Activated naive CD8-positive, alpha-beta T cell treated with anti-CD3 and anti-CD28 coated beads for 36 hours (primary cell): ENCODE measurements around the gene LBHD2. TPM values are rescaled to one million over a fixed set of nuclear protein-coding genes. Genes with fewer than 3 reads are reported as not detected.

Experiments used
- DNase-seq: peaks from one replicate; pipeline ENCODE4 v3.0.0; 2021
- H3K27ac Mint-ChIP-seq: one replicate; pipeline ENCODE4 v1.8.0; 2022; ENCODE audit warnings: mild to moderate bottlenecking, moderate library complexity, mixed read lengths
- H3K27me3 Mint-ChIP-seq: one replicate; pipeline ENCODE4 v1.8.0; 2022; ENCODE audit warnings: mild to moderate bottlenecking, mixed read lengths
- H3K36me3 Mint-ChIP-seq: one replicate; pipeline ENCODE4 v1.8.0; 2021; ENCODE audit warnings: mild to moderate bottlenecking, mixed read lengths
- H3K4me1 Mint-ChIP-seq: one replicate; pipeline ENCODE4 v1.8.0; 2021; ENCODE audit warnings: mixed read lengths
- H3K4me3 Mint-ChIP-seq: one replicate; pipeline ENCODE4 v1.8.0; 2022; ENCODE audit warnings: mild to moderate bottlenecking, moderate library complexity, mixed read lengths
- H3K9me3 Mint-ChIP-seq: one replicate; pipeline ENCODE4 v1.8.0; 2022; ENCODE audit warnings: mixed read lengths
- total RNA-seq, 2 experiments: library from RNA; stranded (reverse); gene quantifications; one replicate each; pipeline ENCODE4 v1.2.3, GENCODE V29; 2021

LBHD2 gene
- total RNA-seq, 2 experiments from 2014 or later: not detected

DNA sequence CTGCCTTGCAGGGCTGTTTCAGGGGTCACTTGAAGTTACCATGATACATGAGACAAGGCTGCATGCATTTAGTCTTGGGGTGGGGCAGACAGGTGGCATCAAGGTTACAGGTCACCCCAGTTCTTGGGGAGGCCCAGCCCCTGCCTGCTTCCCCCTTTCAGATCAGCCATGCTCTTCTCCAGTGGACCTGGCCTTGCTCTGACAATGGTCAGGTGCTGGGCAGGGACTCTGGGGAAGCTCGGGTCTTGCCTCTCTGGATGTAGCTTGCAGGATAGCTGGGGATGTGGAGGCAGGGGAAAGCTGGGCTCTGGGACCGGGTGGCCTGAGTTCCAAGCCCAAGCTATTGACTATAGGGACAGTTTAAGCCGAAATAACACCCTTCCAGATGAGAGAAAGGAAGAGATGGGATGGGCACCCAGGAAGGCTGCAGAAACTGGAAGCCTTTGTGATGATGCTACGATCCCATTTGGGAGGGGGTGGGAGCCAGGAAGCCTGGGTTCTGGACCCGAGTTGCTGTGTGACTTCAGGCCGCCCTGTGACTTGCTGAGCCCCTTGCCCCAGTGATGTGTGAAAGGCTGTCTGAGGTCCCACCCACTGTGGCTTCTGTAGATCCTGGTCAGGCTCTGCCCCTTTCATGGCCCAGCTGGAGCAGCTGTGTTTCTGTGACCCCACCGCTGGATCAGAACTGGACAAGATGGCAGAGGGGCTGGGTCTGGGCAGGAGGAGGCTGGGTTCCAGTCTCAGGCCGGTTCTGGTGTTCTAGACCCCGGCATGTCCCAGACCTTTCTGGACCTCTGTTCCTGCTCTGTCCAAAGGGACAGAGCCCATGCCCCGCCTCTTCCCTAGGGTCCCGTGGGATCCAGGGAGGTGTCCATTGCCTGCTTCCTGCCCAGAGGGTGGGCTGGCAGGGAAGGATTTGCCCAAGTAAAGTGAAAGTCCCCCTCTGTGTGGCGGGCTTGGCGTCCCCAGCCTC, 41.4 kb downstream of the LBHD2 start:
- no peak for DNase-seq
- H3K9me3 Mint-ChIP-seq: no peaks in the 10 kb centered on the region
- H3K4me3 Mint-ChIP-seq: no peak overlapping the region
- no peak overlapping the region for H3K27ac Mint-ChIP-seq
- no peaks in the 10 kb centered on the region for H3K36me3 Mint-ChIP-seq
- no peaks in the 10 kb centered on the region for H3K4me1 Mint-ChIP-seq
- H3K27me3 Mint-ChIP-seq: peaks cover 34% of the 10 kb centered on the region

DNA sequence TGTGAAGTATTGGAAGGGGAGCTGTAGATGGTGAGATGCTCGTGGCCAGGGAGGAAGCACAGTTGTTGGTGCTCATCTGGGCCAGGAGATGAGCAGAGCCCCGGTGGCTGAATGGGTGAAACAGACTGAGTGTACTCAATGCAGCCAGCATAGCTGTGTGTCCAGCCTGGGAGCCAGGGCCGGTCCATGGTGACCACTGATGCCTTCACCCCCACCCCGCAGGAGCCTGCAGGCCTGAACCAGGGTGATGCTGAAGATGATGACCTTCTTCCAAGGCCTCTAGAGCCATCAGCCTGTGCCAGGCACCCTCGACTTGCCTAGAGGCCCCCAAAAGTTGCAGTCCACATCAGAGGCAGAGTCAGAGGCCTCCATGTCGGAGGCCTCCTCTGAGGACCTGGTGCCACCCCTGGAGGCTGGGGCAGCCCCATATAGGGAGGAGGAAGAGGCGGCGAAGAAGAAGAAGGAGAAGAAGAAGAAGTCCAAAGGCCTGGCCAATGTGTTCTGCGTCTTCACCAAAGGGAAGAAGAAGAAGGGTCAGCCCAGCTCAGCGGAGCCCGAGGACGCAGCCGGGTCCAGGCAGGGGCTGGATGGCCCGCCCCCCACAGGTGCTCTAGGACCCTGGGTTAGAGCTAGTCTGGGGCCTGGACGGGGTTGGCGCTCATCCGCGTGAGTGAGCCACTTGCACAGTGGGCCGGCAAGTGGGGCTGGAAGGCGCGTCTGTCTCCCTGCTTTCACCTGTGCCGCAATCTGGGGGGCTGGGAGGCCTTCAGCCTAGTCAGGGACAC, 42.3 kb downstream of the LBHD2 start:
- H3K27me3 Mint-ChIP-seq: peaks cover 25% of the 10 kb centered on the region
- no peaks in the 10 kb centered on the region for H3K36me3 Mint-ChIP-seq
- no peaks in the 10 kb centered on the region for H3K9me3 Mint-ChIP-seq
- H3K27ac Mint-ChIP-seq: no peak overlapping the region
- no peaks in the 10 kb centered on the region for H3K4me1 Mint-ChIP-seq
- H3K4me3 Mint-ChIP-seq: no peak overlapping the region
- DNase-seq: no peak

DNA sequence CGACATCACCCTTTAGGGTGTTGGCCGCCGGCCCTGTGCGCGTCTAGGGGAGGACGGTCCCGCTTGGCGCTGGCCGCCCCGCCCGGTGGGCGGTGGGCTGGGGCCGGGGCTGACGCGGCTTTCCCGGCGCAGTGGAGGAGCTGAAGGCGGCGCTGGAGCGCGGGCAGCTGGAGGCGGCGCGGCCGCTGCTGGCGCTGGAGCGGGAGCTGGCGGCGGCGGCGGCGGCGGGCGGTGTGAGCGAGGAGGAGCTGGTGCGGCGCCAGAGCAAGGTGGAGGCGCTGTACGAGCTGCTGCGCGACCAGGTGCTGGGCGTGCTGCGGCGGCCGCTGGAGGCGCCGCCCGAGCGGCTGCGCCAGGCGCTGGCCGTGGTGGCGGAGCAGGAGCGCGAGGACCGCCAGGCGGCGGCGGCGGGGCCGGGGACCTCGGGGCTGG, 42.9 kb downstream of the LBHD2 start:
- Mint-ChIP-seq H3K4me3 (no peak overlapping the region), H3K36me3 (no peaks in the 10 kb centered on the region), H3K9me3 (no peaks in the 10 kb centered on the region), H3K27ac (no peak overlapping the region), H3K27me3 (peaks cover 20% of the 10 kb centered on the region), H3K4me1 (no peaks in the 10 kb centered on the region)
- DNase-seq: no peak

DNA sequence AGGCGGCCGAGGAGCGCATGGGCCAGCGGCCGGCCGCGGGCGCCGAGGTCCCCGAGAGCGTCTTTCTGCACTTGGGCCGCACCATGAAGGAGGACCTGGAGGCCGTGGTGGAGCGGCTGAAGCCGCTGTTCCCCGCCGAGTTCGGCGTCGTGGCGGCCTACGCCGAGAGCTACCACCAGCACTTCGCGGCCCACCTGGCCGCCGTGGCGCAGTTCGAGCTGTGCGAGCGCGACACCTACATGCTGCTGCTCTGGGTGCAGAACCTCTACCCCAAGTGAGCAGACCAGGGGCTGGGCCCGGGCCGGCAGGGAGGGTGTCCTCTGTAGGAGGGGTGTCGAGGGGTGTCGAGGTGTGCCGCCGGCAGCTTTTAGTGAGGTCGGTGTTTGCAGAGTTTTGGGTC, 43.3 kb downstream of the LBHD2 start:
- no peak overlapping the region for H3K4me3 Mint-ChIP-seq
- no peak for DNase-seq
- peaks cover 16% of the 10 kb centered on the region for H3K27me3 Mint-ChIP-seq
- no peak overlapping the region for H3K27ac Mint-ChIP-seq
- no peaks in the 10 kb centered on the region for H3K9me3 Mint-ChIP-seq
- H3K36me3 Mint-ChIP-seq: no peaks in the 10 kb centered on the region
- no peaks in the 10 kb centered on the region for H3K4me1 Mint-ChIP-seq

DNA sequence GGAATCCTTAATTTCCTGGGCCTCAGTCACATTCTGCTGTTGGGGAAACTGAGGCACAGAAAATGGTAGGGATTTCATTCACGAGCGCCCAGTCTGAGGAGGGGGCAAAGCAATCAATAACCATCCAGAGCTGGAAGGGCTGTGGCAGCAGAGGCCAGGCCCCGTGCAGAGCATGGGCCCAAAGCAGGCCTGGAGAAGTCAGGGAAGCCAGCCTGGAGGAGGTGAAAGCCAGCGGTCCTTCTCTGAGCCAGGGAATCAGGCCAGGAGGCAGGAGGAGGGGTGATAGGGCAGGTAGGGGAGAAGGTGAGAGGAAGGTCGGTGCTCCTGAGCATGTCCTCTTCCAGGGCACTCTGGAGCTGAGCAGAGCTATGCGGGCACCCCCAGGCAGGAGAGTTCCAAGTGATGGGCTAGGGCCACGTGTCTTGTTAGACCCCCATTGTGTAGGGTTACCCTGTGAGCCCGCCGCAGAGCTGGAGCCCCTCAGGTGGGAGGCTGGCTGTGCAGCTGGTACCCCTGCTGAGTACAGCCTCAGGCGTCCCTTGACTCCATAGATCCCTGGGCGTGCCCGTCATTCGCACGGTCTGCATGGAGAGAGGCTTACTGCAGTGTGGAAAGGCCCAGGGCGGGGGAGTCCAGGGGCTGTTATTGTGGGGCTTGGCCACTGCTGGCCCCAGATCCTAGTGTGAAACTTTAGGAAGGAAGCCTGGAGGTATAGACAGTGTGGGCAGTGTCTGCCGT, 44.0 kb downstream of the LBHD2 start:
- peaks cover 14% of the 10 kb centered on the region for H3K27me3 Mint-ChIP-seq
- no peaks in the 10 kb centered on the region for H3K9me3 Mint-ChIP-seq
- no peak overlapping the region for H3K27ac Mint-ChIP-seq
- H3K36me3 Mint-ChIP-seq: no peaks in the 10 kb centered on the region
- DNase-seq: no peak
- no peaks in the 10 kb centered on the region for H3K4me1 Mint-ChIP-seq
- no peak overlapping the region for H3K4me3 Mint-ChIP-seq

DNA sequence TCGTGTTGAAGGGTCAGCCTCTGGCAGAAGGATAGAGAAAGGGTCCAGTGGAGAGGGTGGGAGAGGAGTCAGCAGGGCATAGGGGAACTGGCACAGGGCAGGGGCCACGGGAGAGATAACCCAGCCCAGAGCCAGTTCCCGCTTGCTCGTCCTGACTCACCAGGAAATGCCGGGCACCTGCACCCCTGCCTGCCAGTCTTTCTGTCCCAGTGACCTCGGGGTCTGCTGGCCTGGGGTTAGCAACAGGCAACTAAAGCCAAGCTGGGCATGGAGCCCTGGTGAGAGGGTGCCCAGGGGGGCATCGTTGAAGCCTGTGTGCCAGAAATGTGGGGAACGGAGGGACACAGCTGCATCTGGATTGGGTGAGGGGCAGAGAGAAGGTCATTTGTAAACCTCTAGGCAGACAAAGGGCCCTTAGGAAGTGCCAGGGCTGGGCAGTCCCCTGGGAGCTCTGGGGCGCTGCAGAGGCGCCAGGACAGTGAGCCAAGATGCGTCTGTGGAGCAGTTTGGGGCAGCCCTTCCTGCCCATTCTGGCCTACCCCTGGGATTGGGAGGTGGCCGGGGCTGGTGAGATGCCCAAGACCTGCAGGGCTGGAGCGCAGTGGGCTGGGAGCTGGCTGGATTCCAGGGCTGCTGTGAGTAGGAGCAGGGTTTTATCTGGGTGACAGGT, 44.8 kb downstream of the LBHD2 start:
- Mint-ChIP-seq H3K36me3 (no peaks in the 10 kb centered on the region), H3K4me3 (no peak overlapping the region), H3K27ac (no peak overlapping the region), H3K9me3 (no peaks in the 10 kb centered on the region), H3K4me1 (no peaks in the 10 kb centered on the region), H3K27me3 (peaks cover 12% of the 10 kb centered on the region)
- no peak for DNase-seq

DNA sequence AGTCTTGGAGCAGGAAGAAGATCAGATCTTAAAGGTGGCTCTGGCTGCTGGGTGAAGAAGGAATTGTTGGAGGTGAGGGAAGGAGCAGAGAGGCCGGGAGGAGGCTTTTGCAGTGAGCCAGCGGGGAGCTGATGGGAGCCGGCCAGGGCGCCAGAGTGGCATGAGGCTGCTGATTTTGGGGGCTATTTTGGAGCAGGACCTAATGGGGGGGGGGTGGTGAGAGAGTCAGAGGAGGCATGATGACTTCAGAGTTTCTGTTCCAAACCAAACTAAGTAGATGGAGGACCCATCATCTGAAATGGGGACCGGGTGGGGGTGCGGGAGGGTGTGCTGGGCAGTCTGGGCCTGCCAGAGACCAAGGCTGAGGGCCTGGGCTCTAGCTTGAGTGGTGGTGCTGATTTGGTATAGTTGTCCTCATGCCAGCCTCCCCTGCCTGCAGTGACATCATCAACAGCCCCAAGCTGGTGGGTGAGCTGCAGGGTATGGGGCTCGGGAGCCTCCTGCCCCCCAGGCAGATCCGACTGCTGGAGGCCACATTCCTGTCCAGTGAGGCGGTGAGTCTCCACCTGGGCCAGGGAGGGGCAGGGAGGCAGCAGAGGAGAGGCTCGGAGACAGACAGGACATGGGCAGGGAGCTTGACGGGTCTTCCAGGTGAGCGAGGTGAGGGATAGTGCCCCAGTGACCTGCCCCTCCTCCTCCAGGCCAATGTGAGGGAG, 45.4 kb downstream of the LBHD2 start:
- H3K27me3 Mint-ChIP-seq: peaks cover 5% of the 10 kb centered on the region
- no peaks in the 10 kb centered on the region for H3K36me3 Mint-ChIP-seq
- no peak overlapping the region for H3K4me3 Mint-ChIP-seq
- no peak for DNase-seq
- H3K9me3 Mint-ChIP-seq: no peaks in the 10 kb centered on the region
- H3K27ac Mint-ChIP-seq: no peak overlapping the region
- no peaks in the 10 kb centered on the region for H3K4me1 Mint-ChIP-seq

DNA sequence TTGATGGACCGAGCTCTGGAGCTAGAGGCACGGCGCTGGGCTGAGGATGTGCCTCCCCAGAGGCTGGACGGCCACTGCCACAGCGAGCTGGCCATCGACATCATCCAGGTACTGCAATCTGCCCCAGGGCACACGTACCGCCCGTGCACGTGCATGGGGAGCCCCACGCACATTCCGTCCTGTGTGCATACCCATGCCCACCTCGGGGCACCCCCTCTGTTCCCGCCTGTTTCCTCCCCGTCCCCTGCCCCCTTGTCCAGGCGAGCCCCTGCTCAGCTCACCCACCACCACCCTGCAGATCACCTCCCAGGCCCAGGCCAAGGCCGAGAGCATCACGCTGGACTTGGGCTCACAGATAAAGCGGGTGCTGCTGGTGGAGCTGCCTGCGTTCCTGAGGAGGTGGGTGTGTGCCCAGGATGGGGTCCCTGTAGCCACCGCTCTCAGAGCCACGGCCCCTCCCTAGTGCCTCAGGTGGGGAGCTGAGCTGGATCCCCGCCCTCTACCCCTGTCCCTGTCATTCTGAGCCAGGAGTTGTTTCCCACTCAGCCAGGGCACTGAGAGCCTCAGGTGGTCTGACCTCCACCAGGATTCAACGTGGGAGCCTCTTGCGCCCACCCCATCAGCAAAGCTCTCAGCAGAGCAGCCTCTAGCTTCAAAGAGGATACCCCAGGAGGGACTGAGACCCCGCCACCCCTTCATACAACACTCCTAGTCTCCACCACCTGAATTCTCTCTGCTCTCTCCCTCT, 46.2 kb downstream of the LBHD2 start:
- Mint-ChIP-seq H3K4me3 (no peak overlapping the region), H3K27ac (no peak overlapping the region), H3K9me3 (no peaks in the 10 kb centered on the region), H3K36me3 (no peaks in the 10 kb centered on the region), H3K4me1 (no peaks in the 10 kb centered on the region), H3K27me3 (peaks cover under 1% of the 10 kb centered on the region)
- no peak for DNase-seq

DNA sequence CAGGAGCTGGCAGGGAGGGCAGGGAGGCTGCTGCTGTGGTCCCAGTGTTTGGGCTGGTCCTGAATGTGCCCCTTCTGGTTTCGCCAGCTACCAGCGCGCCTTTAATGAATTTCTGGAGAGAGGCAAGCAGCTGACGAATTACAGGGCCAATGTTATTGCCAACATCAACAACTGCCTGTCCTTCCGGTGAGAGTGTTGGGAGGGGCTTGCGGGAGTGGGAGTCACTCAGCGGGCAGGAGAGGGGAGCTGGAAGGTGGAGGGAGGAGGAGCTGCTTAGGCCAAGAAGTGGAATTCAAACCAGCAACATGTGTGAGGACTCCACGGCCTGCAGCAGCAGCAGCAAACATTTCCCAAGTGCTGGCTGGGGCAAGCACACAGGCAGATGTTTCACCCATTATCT, 47.0 kb downstream of the LBHD2 start:
- no peak for DNase-seq
- H3K4me3 Mint-ChIP-seq: no peak overlapping the region
- no peaks in the 10 kb centered on the region for H3K27me3 Mint-ChIP-seq
- no peaks in the 10 kb centered on the region for H3K4me1 Mint-ChIP-seq
- H3K36me3 Mint-ChIP-seq: no peaks in the 10 kb centered on the region
- H3K9me3 Mint-ChIP-seq: no peaks in the 10 kb centered on the region
- H3K27ac Mint-ChIP-seq: no peak overlapping the region

DNA sequence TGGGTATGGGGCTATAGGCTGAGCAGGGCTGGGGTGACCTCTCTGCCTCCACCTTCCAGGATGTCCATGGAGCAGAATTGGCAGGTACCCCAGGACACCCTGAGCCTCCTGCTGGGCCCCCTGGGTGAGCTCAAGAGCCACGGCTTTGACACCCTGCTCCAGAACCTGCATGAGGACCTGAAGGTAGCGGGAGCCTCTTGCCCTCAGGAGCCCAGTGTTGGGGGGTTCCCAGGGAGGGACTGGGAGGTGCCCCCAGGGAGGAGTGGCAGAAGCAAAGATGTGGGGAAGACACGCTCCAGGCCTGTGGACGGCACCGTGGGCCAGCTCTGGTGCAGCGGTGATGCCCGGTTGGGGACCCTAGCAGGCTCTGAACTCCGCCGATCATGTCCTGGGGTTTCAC, 47.6 kb downstream of the LBHD2 start:
- H3K27ac Mint-ChIP-seq: no peak overlapping the region
- no peaks in the 10 kb centered on the region for H3K36me3 Mint-ChIP-seq
- no peak overlapping the region for H3K4me3 Mint-ChIP-seq
- H3K9me3 Mint-ChIP-seq: no peaks in the 10 kb centered on the region
- no peak for DNase-seq
- no peaks in the 10 kb centered on the region for H3K4me1 Mint-ChIP-seq
- no peaks in the 10 kb centered on the region for H3K27me3 Mint-ChIP-seq

DNA sequence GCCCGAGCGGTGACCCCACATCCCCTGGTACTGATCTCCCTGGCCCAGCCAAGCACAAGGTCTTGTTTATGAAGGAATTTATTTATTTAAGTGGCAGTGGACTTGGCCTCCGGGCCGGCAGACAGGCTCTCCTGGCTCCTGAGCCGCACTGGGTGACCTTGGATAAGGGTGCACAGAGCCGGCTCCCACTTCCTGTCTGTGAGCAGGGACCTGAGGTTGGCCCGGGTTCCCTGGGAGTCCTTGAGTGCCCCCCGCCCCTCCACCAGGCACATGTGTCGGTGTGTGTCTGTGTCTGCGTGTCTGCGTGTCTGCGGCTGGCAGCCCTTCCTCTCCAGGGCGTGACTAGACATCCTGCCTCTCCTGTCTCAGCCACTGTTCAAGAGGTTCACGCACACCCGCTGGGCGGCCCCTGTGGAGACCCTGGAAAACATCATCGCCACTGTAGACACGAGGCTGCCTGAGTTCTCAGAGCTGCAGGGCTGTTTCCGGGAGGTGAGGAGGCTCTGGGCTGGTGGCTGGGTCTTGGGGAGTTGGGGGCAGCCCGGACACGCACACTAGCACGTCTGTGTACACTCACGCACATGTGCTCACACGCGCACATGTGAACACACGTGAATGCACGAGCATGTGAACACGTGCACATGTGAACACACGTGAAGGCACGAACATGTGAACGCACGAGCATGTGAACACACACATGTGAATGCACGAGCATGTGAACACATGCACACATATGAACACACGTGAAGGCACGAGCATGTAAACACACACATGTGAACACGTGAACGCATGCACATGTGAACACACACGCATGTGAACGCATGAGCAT, 48.6 kb downstream of the LBHD2 start:
- H3K4me1 Mint-ChIP-seq: no peaks in the 10 kb centered on the region
- H3K36me3 Mint-ChIP-seq: no peaks in the 10 kb centered on the region
- H3K9me3 Mint-ChIP-seq: no peaks in the 10 kb centered on the region
- no peak overlapping the region for H3K27ac Mint-ChIP-seq
- H3K27me3 Mint-ChIP-seq: peaks cover under 1% of the 10 kb centered on the region
- H3K4me3 Mint-ChIP-seq: no peak overlapping the region
- DNase-seq: no peak

DNA sequence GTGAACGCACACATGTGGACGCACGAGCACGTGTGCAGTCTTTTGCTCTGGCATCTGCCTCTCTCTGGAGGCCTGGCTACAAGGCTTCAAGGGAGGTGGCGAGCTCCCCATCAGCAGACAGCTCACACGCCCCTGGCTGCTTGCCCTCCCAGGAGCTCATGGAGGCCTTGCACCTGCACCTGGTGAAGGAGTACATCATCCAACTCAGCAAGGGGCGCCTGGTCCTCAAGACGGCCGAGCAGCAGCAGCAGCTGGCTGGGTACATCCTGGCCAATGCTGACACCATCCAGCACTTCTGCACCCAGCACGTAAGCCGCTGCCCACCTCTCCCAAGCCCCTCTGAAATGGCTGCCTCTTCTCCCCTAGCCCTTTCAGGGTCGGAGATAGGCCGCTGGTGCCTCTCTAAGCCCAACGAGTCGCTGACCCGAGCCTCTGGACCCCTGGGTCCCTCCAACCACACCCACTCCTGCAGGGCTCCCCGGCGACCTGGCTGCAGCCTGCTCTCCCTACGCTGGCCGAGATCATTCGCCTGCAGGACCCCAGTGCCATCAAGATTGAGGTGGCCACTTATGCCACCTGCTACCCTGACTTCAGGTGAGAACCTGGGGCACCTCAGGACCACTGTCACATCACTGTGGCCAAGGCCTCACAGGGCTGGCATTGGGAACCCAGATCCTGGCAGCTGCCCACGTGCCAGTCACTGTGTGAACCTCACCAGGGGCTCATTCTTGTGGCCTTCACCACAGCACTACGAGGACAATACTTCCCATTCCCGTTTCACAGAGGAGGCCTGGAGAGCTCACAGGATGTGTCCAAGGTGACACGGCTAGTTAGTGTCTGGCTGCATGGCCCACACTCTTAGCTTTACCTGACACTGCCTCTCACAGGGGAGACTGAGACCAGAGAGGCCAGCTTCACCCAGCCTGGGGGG, 49.5 kb downstream of the LBHD2 start:
- H3K9me3 Mint-ChIP-seq: no peaks in the 10 kb centered on the region
- no peak for DNase-seq
- peaks cover 3% of the 10 kb centered on the region for H3K27me3 Mint-ChIP-seq
- no peak overlapping the region for H3K27ac Mint-ChIP-seq
- no peak overlapping the region for H3K4me3 Mint-ChIP-seq
- no peaks in the 10 kb centered on the region for H3K4me1 Mint-ChIP-seq
- H3K36me3 Mint-ChIP-seq: no peaks in the 10 kb centered on the region
